Right atrium auricular region (tissue), 2 donors: ENCODE data around the gene AGBL4. TPM values are rescaled to one million over a fixed set of nuclear protein-coding genes. Genes with fewer than 3 reads are reported as not detected.

ENCODE experiments used
- DNase-seq: peaks from one replicate; pipeline ENCODE4 v3.0.0-alpha.2; 2019; ENCODE audit warnings: low spot score
- H3K27ac ChIP-seq, 2 donors: fragments of 200-600 bp; sonication (generic); 1 replicate in 1 of 2; 2 replicates in 1 of 2; pipeline ENCODE4 v1.5.1; 2016 to 2019
- H3K27me3 ChIP-seq, 2 donors: fragments of 200-600 bp; sonication (generic); one replicate each; pipeline versions ENCODE4 v1.5.1 to v1.6.0; 2017 to 2019
- H3K36me3 ChIP-seq: fragments of 200-600 bp; sonication (generic); one replicate; pipeline ENCODE4 v1.5.1; 2016
- H3K4me1 ChIP-seq, 2 donors: fragments of 200-600 bp; sonication (generic); one replicate each; pipeline versions ENCODE4 v1.5.1 to v1.6.0; 2017 to 2019
- H3K4me3 ChIP-seq, 2 donors: fragments of 200-600 bp; sonication (generic); 1 replicate in 1 of 2; 2 replicates in 1 of 2; pipeline ENCODE4 v1.5.1; 2017 to 2019; ENCODE audit warnings: mild to moderate bottlenecking in 1 of 2, moderate library complexity in 1 of 2
- H3K9me3 ChIP-seq, 2 donors: fragments of 200-600 bp; sonication (generic); one replicate each; pipeline ENCODE4 v1.5.1; 2019
- total RNA-seq, 2 donors: library from RNA; depleted of rRNA; stranded (reverse); fragments of >200 nt; gene quantifications; one replicate each; pipeline ENCODE4 v1.1.0, GENCODE V29; 2016
- TF ChIP-seq, protein P1 (sequence below), 2 donors: fragments of 200-600 bp; sonication (generic); IDR thresholded peaks; one replicate each; pipeline ENCODE4 v1.5.1; 2019; ENCODE audit warnings: antibody characterized with exemption in 2 of 2

Gene AGBL4
- total RNA-seq, 2 donors from 2014 or later, result 0.94 to 1.7 TPM

DNA sequence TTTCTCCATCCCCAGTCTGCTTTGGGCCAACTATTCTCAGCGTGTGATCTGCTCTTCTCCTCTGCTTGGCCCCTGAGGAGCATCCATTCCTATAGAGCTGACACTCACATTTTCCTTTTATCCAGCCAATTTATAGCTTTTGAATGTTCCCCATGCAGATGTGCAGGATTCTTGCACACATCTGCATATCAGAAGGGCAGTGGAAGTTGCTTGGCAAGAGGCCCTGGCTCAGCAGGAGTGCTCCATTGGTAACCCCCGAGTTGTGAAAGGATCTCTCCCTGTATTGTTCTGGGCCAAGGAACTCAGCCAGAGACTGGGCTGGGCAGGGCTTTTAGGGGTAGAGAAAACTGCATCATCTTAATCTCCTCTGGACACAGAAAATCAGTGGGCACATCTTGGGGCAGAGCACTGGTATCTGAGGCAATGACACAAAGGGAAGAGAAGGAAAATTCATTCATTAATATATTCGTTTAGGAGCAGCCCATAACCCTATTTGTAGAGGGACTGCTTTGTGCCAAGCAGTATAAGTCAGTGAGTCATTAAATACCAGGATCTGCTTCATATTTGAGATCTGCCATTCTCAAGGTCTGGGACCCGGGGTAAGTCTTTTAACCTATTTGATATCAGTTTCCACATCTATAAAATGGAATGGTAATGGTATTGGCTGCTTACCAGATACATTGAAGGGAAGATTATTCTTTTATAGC is 1216.0 kb downstream of the AGBL4 start:
- Histone ChIP-seq H3K4me3 (no peak overlapping the region), H3K9me3 (no peaks in the 10 kb centered on the region), H3K36me3 (no peaks in the 10 kb centered on the region), H3K27me3 (no peaks in the 10 kb centered on the region), H3K4me1 (no peaks in the 10 kb centered on the region), H3K27ac (no peak overlapping the region)
- TF ChIP-seq, protein P1, sequence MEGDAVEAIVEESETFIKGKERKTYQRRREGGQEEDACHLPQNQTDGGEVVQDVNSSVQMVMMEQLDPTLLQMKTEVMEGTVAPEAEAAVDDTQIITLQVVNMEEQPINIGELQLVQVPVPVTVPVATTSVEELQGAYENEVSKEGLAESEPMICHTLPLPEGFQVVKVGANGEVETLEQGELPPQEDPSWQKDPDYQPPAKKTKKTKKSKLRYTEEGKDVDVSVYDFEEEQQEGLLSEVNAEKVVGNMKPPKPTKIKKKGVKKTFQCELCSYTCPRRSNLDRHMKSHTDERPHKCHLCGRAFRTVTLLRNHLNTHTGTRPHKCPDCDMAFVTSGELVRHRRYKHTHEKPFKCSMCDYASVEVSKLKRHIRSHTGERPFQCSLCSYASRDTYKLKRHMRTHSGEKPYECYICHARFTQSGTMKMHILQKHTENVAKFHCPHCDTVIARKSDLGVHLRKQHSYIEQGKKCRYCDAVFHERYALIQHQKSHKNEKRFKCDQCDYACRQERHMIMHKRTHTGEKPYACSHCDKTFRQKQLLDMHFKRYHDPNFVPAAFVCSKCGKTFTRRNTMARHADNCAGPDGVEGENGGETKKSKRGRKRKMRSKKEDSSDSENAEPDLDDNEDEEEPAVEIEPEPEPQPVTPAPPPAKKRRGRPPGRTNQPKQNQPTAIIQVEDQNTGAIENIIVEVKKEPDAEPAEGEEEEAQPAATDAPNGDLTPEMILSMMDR (IDR thresholded peaks at IDR 0.05), result no peak
- no peak for DNase-seq

DNA sequence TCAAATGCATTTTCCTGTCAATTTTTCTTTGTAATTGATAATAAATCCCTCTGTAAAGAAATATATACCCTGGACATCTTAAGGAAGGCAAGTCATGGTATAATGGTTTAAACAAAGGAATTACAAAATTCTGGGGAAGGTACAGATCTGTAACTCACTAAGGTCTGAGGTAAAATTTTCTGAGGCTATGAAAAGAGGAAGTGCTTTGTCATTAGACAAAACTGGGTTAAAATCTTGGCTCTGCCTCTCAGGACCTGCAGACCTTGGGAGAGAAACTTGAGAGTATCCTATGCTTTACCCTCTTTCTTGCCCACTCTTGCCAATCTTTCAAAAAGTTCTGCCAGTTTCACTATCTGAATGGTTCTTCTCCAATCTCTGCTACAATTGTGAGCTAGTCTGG is 1220.3 kb downstream of the AGBL4 start:
- no peaks in the 10 kb centered on the region for H3K4me1 ChIP-seq
- no peak for DNase-seq
- no peaks in the 10 kb centered on the region for H3K9me3 ChIP-seq
- H3K27me3 ChIP-seq, result no peaks in the 10 kb centered on the region
- TF ChIP-seq, protein P1 (IDR thresholded peaks at IDR 0.05), result no peak
- no peak overlapping the region for H3K4me3 ChIP-seq
- no peak overlapping the region for H3K27ac ChIP-seq
- no peaks in the 10 kb centered on the region for H3K36me3 ChIP-seq

DNA sequence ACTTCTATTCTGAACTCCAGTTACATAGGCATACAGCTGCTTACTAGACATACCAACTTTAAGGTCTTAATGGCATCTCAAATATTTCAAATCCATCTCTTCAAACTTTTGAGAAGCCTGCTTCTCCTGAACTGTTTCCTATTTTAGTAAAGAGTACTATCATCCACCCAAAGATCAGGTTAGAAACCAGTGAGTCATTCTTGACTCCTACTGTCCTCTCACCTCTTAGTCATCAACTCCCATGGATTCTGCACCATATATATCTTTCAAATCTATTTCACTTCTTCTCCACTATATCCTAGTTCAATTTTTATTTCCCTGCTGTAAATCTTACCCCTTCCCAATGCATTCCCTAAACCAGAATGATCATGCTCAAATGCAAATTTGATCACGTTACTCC is 1228.9 kb downstream of the AGBL4 start:
- TF ChIP-seq, protein P1 (IDR thresholded peaks at IDR 0.05), result no peak
- Histone ChIP-seq H3K9me3 (no peaks in the 10 kb centered on the region), H3K4me1 (no peaks in the 10 kb centered on the region)

DNA sequence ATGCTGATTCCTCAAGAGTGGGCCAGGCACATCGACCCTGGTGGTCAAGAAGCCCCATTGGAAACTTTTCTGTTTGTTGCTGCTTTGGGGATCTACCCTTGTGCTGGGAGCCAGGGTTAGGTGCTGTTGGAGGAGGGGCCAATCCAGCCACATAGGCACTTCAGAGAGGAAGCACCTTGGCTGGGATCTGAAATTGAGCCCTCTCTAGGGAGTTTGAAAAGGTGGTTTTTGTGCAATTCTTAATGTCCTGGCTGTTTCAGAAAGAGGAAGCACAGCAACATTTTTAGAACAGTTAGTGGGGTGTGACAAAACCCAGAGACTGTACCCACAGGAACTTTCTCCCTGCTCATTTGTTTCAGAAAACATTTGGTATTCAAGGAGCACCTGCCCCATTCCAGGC is 1229.9 kb downstream of the AGBL4 start:
- Histone ChIP-seq H3K27ac (no peak overlapping the region), H3K9me3 (no peaks in the 10 kb centered on the region), H3K36me3 (no peaks in the 10 kb centered on the region), H3K27me3 (no peaks in the 10 kb centered on the region), H3K4me3 (no peak overlapping the region), H3K4me1 (no peaks in the 10 kb centered on the region)
- no peak for DNase-seq
- TF ChIP-seq, protein P1 (IDR thresholded peaks at IDR 0.05), result no peak

More for the DNA sequence above, 1228.9 kb downstream of the AGBL4 start:
- no peak overlapping the region for H3K4me3 ChIP-seq
- H3K27me3 ChIP-seq, result no peaks in the 10 kb centered on the region
- H3K36me3 ChIP-seq, result no peaks in the 10 kb centered on the region
- no peak overlapping the region for H3K27ac ChIP-seq
- DNase-seq, result no peak

DNA sequence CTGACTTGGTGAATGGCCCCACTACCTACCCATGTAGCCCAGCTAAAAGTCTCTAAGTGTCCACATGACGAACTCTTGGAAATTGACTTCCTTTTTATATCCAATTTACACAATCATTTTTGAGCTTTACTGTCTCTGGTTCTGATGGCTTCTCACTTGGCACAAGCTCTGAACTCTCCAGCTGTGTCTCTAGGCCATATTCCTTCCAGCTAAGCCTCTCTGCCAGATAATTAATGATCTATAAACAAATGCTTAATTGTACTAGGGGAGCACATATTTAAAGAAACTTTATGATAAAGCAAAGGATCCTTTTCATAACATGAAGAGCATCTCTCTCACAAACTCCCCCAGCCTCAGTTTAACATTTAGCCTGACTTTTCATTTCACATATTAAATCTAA is 1230.8 kb downstream of the AGBL4 start:
- Histone ChIP-seq H3K4me1 (no peaks in the 10 kb centered on the region), H3K9me3 (no peaks in the 10 kb centered on the region), H3K4me3 (no peak overlapping the region), H3K36me3 (no peaks in the 10 kb centered on the region), H3K27ac (no peak overlapping the region), H3K27me3 (no peaks in the 10 kb centered on the region)
- DNase-seq, result no peak
- TF ChIP-seq, protein P1 (IDR thresholded peaks at IDR 0.05), result no peak

DNA sequence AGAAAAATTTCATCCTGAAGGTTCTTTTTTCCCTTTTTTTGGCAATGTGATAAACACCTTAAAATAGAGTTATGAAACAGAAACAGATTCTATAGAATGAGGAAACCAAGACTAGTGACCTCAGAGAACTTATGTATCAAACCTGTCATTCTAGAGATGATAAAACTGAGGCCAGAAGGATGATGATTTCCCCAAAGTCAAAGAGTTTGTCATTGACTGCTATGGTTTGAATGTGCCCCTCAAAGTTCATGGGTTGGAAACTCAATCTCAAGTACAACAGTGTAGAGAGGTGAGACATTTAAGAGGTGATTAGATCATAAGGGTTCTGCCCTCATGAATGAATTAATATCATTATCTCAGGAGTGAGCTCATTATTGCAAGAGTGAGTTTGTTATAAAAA is 1233.4 kb downstream of the AGBL4 start:
- no peaks in the 10 kb centered on the region for H3K36me3 ChIP-seq
- TF ChIP-seq, protein P1 (IDR thresholded peaks at IDR 0.05), result no peak
- no peaks in the 10 kb centered on the region for H3K4me1 ChIP-seq
- no peak overlapping the region for H3K27ac ChIP-seq
- no peaks in the 10 kb centered on the region for H3K9me3 ChIP-seq
- H3K27me3 ChIP-seq, result no peaks in the 10 kb centered on the region
- H3K4me3 ChIP-seq, result no peak overlapping the region
- no peak for DNase-seq
